Trophoblast cell (in vitro differentiated cells and primary cell): ENCODE data around the gene CTDSPL2.
"Not testable (repeated sequence)": the region's sequence is repeated elsewhere in the genome, so short reads cannot be mapped to it uniquely, and the experiment has no call there.

Experiments used
- DNase-seq, 2 donors: peaks; one replicate each; pipeline ENCODE4 v3.0.0-alpha.2; 2016
- H2AFZ ChIP-seq: 2 replicates; pipeline ENCODE4 v1.6.1; 2013; ENCODE audit warnings: low read length, moderate library complexity, mild to moderate bottlenecking; ENCODE audit not compliant: insufficient read depth, poor library complexity
- H2AK5ac ChIP-seq: 2 replicates; pipeline ENCODE4 v1.6.1; 2013; ENCODE audit warnings: mild to moderate bottlenecking, low read length
- H2BK120ac ChIP-seq: 2 replicates; pipeline ENCODE4 v1.6.1; 2013; ENCODE audit warnings: low read length, mild to moderate bottlenecking, moderate library complexity; ENCODE audit not compliant: insufficient read depth, poor library complexity
- H2BK12ac ChIP-seq: 2 replicates; pipeline ENCODE4 v1.6.1; 2013; ENCODE audit warnings: mild to moderate bottlenecking, low read length, moderate library complexity
- H2BK5ac ChIP-seq: 2 replicates; pipeline ENCODE4 v1.6.1; 2013; ENCODE audit warnings: low read length, low read depth, moderate library complexity, mild to moderate bottlenecking; ENCODE audit not compliant: poor library complexity
- H3K14ac ChIP-seq: 2 replicates; pipeline ENCODE4 v1.6.1; 2013; ENCODE audit warnings: mild to moderate bottlenecking, low read length
- H3K18ac ChIP-seq: 2 replicates; pipeline ENCODE4 v1.6.1; 2013; ENCODE audit warnings: mild to moderate bottlenecking, low read length
- H3K23ac ChIP-seq: 2 replicates; pipeline ENCODE4 v1.6.1; 2013; ENCODE audit warnings: low read length
- H3K27ac ChIP-seq: 2 replicates; pipeline ENCODE4 v1.5.1; 2013; ENCODE audit warnings: low read depth, mild to moderate bottlenecking, inconsistent platforms, low read length, moderate library complexity
- H3K27me3 ChIP-seq: 2 replicates; pipeline ENCODE4 v1.6.1; 2013; ENCODE audit warnings: inconsistent platforms, mild to moderate bottlenecking, low read length, moderate library complexity; ENCODE audit not compliant: insufficient read depth
- H3K36me3 ChIP-seq, 2 experiments: 1 replicate in 1 of 2; 2 replicates in 1 of 2; pipeline ENCODE4 v1.6.1; 2013; ENCODE audit warnings: low read length in 2 of 2, mild to moderate bottlenecking in 2 of 2, moderate library complexity in 1 of 2; ENCODE audit not compliant: insufficient read depth in 2 of 2, control insufficient read depth in 1 of 2
- H3K4ac ChIP-seq: 2 replicates; pipeline ENCODE4 v1.6.1; 2013; ENCODE audit warnings: low read depth, mild to moderate bottlenecking, low read length, moderate library complexity
- H3K4me1 ChIP-seq, 2 experiments: 1 replicate in 1 of 2; 2 replicates in 1 of 2; pipeline ENCODE4 v1.6.1; 2013; ENCODE audit warnings: low read length in 2 of 2, mild to moderate bottlenecking in 2 of 2, moderate library complexity in 1 of 2; ENCODE audit not compliant: insufficient read depth in 2 of 2, control insufficient read depth in 1 of 2
- H3K4me2 ChIP-seq: 2 replicates; pipeline ENCODE4 v1.6.1; 2013; ENCODE audit warnings: inconsistent platforms, mild to moderate bottlenecking, low read length, moderate library complexity
- H3K4me3 ChIP-seq: 2 replicates; pipeline ENCODE4 v1.5.1; 2013; ENCODE audit warnings: mild to moderate bottlenecking, low read depth, low read length, inconsistent platforms
- H3K79me1 ChIP-seq: one replicate; pipeline ENCODE4 v1.6.1; 2013; ENCODE audit warnings: low read length
- H3K79me2 ChIP-seq: 2 replicates; pipeline ENCODE4 v1.6.1; 2013; ENCODE audit warnings: low read length, mild to moderate bottlenecking; ENCODE audit not compliant: control insufficient read depth, insufficient read depth, poor library complexity
- H3K9ac ChIP-seq: 2 replicates; pipeline ENCODE4 v1.6.1; 2013; ENCODE audit warnings: mild to moderate bottlenecking, low read length
- H3K9me3 ChIP-seq: 2 replicates; pipeline ENCODE4 v1.6.1; 2013; ENCODE audit warnings: low read depth, mild to moderate bottlenecking, control low read depth, inconsistent platforms, low read length; ENCODE audit not compliant: insufficient read depth
- H4K12ac ChIP-seq: 2 replicates; pipeline ENCODE4 v1.6.1; 2013; ENCODE audit warnings: low read depth, mild to moderate bottlenecking, low read length, moderate library complexity
- H4K8ac ChIP-seq: 2 replicates; pipeline ENCODE4 v1.6.1; 2013; ENCODE audit warnings: low read depth, mild to moderate bottlenecking, low read length, moderate library complexity
- H4K91ac ChIP-seq: one replicate; pipeline ENCODE4 v1.6.1; 2013; ENCODE audit warnings: low read depth, mild to moderate bottlenecking, low read length, moderate library complexity
- WGBS: extraction: QIAGEN DNeasy Blood & Tissue Kit; methylation state at CpG from one replicate; pipeline ENCODE4 v1.1.7; 2013; ENCODE audit warnings: missing lambda C conversion rate; ENCODE audit not compliant: insufficient read length, insufficient coverage; ENCODE audit errors: extremely low coverage; 5-methylcytosine and 5-hydroxymethylcytosine counted together

CTDSPL2 gene

DNA sequence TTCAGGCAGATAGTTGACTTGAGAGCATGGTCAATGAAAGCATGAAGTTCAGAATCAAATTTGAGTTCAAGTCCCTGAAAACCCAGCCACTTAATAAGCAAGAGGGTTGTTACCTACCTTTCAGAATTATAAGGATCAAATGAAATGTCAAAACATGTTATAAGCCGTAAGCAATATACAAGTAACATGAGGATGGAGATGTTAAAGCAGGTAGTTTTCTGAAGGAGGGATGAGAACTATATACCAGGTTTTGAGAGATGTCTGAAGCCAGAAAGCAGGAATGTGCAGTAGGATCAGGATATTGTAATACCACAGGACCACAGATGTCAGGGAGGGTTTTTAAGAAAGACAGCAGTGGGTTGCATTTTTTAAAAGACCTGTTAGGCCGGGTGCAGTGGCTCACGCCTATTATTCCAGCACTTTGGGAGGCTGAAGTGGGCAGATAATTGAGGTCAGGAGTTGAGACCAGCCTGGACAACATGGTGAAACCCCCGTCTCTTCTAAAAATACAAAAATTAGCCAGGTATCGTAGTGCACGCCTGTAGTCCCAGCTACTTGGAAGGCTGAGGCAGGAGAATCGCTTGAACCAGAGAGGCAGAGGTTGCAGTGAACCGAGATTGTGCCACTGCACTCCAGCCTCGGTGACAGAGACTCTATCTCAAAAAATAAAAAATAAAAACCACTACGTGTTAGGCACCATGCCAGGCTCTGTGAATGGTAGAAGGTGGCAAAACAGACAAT lies 102.6 kb downstream of the CTDSPL2 start:
- H4K8ac ChIP-seq: no peak overlapping the region
- H3K79me1 ChIP-seq: no peaks in the 10 kb centered on the region
- no peaks in the 10 kb centered on the region for H3K9me3 ChIP-seq
- no peak overlapping the region for H4K12ac ChIP-seq
- WGBS: no CpG with 5 or more reads among the region's 10 CpGs
- H2BK5ac ChIP-seq: no peak overlapping the region
- no peak overlapping the region for H2BK12ac ChIP-seq
- no peak overlapping the region for H3K4me3 ChIP-seq
- no peak overlapping the region for H3K4ac ChIP-seq
- no peak overlapping the region for H3K18ac ChIP-seq
- no peak overlapping the region for H2AK5ac ChIP-seq
- H3K36me3 ChIP-seq: peaks cover 0 to 1% of the 10 kb centered on the region in 2 experiments
- H3K27me3 ChIP-seq: no peaks in the 10 kb centered on the region
- no peak for DNase-seq
- H3K4me1 ChIP-seq: no peaks in the 10 kb centered on the region
- no peak overlapping the region for H2AFZ ChIP-seq
- no peak overlapping the region for H3K27ac ChIP-seq
- H4K91ac ChIP-seq: no peak overlapping the region
- no peak overlapping the region for H2BK120ac ChIP-seq
- no peaks in the 10 kb centered on the region for H3K79me2 ChIP-seq
- H3K14ac ChIP-seq: no peak overlapping the region
- no peak overlapping the region for H3K4me2 ChIP-seq
- no peak overlapping the region for H3K9ac ChIP-seq
- H3K23ac ChIP-seq: no peak overlapping the region

DNA sequence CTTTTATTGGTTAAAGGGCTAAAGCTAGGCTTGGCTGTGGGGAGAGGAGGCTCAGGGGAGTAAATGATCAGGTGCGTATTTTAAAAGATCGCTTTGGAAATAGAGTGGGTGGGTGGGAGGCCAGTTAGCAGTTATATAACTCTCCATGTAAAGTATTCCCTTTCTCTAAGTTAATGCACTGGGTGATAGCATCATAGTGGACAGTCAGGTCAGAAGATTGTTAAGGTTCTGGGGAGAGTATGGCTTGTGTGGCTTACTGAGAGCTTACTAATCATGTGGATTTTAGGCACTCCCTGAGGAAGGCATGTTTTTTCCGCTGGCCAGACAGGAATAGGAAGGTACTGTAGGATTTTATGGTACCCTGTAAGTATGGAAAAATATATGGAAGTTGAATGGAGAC lies 103.2 kb downstream of the CTDSPL2 start:
- no peak overlapping the region for H2BK5ac ChIP-seq
- no peak overlapping the region for H3K18ac ChIP-seq
- no peak overlapping the region for H3K9ac ChIP-seq
- no peak overlapping the region for H3K4me2 ChIP-seq
- no peak overlapping the region for H2AK5ac ChIP-seq
- no peak overlapping the region for H4K91ac ChIP-seq
- no peak overlapping the region for H2AFZ ChIP-seq
- H3K23ac ChIP-seq: no peak overlapping the region
- no peak overlapping the region for H4K12ac ChIP-seq
- peaks cover 0 to 3% of the 10 kb centered on the region in 2 experiments for H3K4me1 ChIP-seq
- no peak overlapping the region for H2BK120ac ChIP-seq
- H4K8ac ChIP-seq: no peak overlapping the region
- H3K4me3 ChIP-seq: no peak overlapping the region
- peaks cover 0 to 2% of the 10 kb centered on the region in 2 experiments for H3K36me3 ChIP-seq
- H3K79me2 ChIP-seq: no peaks in the 10 kb centered on the region
- DNase-seq: no peak
- no peak overlapping the region for H3K14ac ChIP-seq
- H3K27me3 ChIP-seq: no peaks in the 10 kb centered on the region
- no peaks in the 10 kb centered on the region for H3K79me1 ChIP-seq
- no peak overlapping the region for H3K4ac ChIP-seq
- WGBS: no CpG with 5 or more reads among the region's 3 CpGs
- no peaks in the 10 kb centered on the region for H3K9me3 ChIP-seq
- no peak overlapping the region for H2BK12ac ChIP-seq
- H3K27ac ChIP-seq: no peak overlapping the region

- DNase-seq, H3K9ac ChIP-seq, H3K14ac ChIP-seq, H2BK120ac ChIP-seq, H3K4me2 ChIP-seq, H3K18ac ChIP-seq, H3K27me3 ChIP-seq, H2BK5ac ChIP-seq, H3K36me3 ChIP-seq, H3K4ac ChIP-seq, H2AK5ac ChIP-seq, H4K91ac ChIP-seq, H3K4me3 ChIP-seq, H2AFZ ChIP-seq, H3K27ac ChIP-seq, H3K9me3 ChIP-seq, H4K8ac ChIP-seq, H3K79me2 ChIP-seq, H3K23ac ChIP-seq, H3K4me1 ChIP-seq, H2BK12ac ChIP-seq, H3K79me1 ChIP-seq, H4K12ac ChIP-seq: not testable (repeated sequence)
- WGBS: no CpG with 5 or more reads among the region's 5 CpGs
Measured at GRCh38 chr15:44532275-44532674, 104.8 kb downstream of the CTDSPL2 start.

DNA sequence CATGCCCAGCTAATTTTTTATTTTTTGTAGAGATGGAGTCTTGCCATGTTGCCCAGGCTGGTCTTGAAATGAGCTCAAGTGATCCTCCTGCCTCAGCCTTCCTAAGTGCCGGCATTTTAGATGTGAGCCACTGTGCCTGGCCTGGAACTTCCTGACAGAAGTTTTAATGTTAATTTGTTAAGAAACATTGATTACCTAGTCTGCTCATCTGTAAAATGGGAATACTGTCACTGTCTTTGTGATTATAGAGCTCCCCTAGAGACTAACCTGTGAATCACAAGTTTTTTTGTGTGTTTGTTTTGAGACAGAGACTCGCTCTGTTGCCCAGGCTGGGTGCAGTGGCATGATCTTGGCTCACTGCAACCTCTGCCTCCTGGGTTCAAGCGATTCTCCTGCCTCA lies 105.3 kb downstream of the CTDSPL2 start:
- no CpG with 5 or more reads among the region's 3 CpGs for WGBS

More for the DNA sequence above, 105.3 kb downstream of the CTDSPL2 start:
- Histone ChIP-seq H2AK5ac (no peak overlapping the region), H3K4me2 (no peak overlapping the region), H3K79me1 (peaks cover 12% of the 10 kb centered on the region), H2BK12ac (no peak overlapping the region), H2AFZ (no peak overlapping the region), H2BK120ac (no peak overlapping the region), H3K79me2 (peaks cover 10% of the 10 kb centered on the region), H3K9ac (no peak overlapping the region), H2BK5ac (no peak overlapping the region), H3K18ac (no peak overlapping the region), H3K14ac (no peak overlapping the region), H3K4me1 (peaks cover 0 to 3% of the 10 kb centered on the region in 2 experiments), H4K12ac (no peak overlapping the region), H4K91ac (no peak overlapping the region), H3K4ac (no peak overlapping the region), H3K9me3 (no peaks in the 10 kb centered on the region), H3K23ac (no peak overlapping the region), H4K8ac (no peak overlapping the region), H3K27me3 (no peaks in the 10 kb centered on the region), H3K27ac (no peak overlapping the region), H3K4me3 (no peak overlapping the region), H3K36me3 (peaks cover 0 to 2% of the 10 kb centered on the region in 2 experiments)
- no peak for DNase-seq
